ENCODE results near the gene SEMA3D. TPM values are rescaled to one million over a fixed set of nuclear protein-coding genes. Genes with fewer than 3 reads are reported as not detected.

The SEMA3D gene
- total RNA-seq, 1 experiment from 2014 or later = 0.61 TPM

DNA sequence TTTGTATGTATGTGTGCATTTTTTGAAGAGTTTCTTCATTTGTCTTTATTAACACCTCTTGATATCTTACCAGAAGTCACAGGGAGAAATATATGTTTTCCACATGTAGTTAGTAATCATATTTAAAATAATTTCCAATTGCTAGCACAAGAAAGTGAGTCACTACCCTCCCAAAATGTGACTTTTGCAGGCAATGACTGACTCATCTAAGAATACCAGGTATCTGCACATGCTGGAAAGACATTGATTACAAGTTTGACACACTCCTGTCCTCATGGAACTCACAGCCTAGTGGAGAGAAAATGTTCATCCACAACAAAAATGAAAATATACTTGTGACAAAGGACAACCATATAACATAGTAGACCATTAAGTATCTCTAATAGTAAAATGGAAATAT, 82.9 kb downstream of the SEMA3D start:
- DNase-seq = no peak

DNA sequence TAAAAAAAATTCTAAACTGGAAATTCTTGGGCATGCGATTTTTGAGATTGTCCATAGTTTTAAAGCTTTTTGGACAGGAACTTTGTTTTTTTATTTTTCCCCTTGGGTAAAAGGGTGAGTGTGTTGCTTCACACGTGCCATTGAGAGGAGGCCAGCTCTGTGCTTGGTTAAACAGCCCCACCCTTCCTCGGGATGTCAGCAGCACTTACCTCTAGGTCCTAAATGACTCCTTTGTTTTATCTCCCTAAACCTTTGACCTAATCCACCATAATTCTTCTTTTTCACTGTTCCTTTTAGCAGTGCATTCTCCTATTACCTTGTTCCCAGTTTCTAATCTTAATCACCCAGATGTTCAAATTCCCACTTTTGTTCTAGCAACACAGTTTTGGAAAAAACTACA, 83.5 kb downstream of the SEMA3D start:
- no peak overlapping the region for H3K4me3 Mint-ChIP-seq (ENCODE audit: unreplicated experiment)
- CTCF ChIA-PET = no interaction called here
- no peak overlapping the region for H3K4me3 ChIP-seq (ENCODE audit: low read depth, low read length)
- no peak overlapping the region for H3K27ac Mint-ChIP-seq (ENCODE audit: unreplicated experiment)
- intact Hi-C loops (cut with micrococcal nuclease; ENCODE audit: unreplicated experiment) = no loop called here
- no peaks in the 10 kb centered on the region for H3K9me3 Mint-ChIP-seq (ENCODE audit: unreplicated experiment)
- H3K36me3 Mint-ChIP-seq (ENCODE audit: insufficient read depth, unreplicated experiment) = no peaks in the 10 kb centered on the region
- TF ChIP-seq, protein P1, sequence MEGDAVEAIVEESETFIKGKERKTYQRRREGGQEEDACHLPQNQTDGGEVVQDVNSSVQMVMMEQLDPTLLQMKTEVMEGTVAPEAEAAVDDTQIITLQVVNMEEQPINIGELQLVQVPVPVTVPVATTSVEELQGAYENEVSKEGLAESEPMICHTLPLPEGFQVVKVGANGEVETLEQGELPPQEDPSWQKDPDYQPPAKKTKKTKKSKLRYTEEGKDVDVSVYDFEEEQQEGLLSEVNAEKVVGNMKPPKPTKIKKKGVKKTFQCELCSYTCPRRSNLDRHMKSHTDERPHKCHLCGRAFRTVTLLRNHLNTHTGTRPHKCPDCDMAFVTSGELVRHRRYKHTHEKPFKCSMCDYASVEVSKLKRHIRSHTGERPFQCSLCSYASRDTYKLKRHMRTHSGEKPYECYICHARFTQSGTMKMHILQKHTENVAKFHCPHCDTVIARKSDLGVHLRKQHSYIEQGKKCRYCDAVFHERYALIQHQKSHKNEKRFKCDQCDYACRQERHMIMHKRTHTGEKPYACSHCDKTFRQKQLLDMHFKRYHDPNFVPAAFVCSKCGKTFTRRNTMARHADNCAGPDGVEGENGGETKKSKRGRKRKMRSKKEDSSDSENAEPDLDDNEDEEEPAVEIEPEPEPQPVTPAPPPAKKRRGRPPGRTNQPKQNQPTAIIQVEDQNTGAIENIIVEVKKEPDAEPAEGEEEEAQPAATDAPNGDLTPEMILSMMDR (IDR thresholded peaks at IDR 0.05; ENCODE audit: insufficient read depth in 1 of 2, low read depth in 1 of 2, low read length in 1 of 2, severe bottlenecking in 1 of 2, unreplicated experiment in 1 of 2) = no peak
- POLR2A ChIA-PET = no interaction called here
- no peaks in the 10 kb centered on the region for H3K27me3 ChIP-seq (replicated peaks; ENCODE audit: control insufficient read depth, insufficient read depth, low read length)
- peaks cover 6% of the 10 kb centered on the region for H3K4me1 Mint-ChIP-seq (ENCODE audit: low read depth, unreplicated experiment)
- peaks cover 4% of the 10 kb centered on the region for H3K27me3 Mint-ChIP-seq (ENCODE audit: insufficient read depth, unreplicated experiment)
- BruUV-seq (replicated peaks) = no TSS peak
- no peaks in the 10 kb centered on the region for H3K9me3 ChIP-seq
- no peaks in the 10 kb centered on the region for H3K36me3 ChIP-seq (ENCODE audit: control insufficient read depth, insufficient read depth, low read length)
- DNase-seq = no peak
- H3K4me1 ChIP-seq = peaks cover 4% of the 10 kb centered on the region; the same call in 1 of the 2 replicates

More for the DNA sequence above, 82.9 kb downstream of the SEMA3D start:
- Histone ChIP-seq H3K27me3 (replicated peaks; ENCODE audit: control insufficient read depth, insufficient read depth, low read length) (no peaks in the 10 kb centered on the region), H3K36me3 (ENCODE audit: control insufficient read depth, insufficient read depth, low read length) (no peaks in the 10 kb centered on the region), H3K4me1 (peaks cover 4% of the 10 kb centered on the region; the same call in 1 of the 2 replicates), H3K4me3 (ENCODE audit: low read depth, low read length) (no peak overlapping the region), H3K9me3 (no peaks in the 10 kb centered on the region)
- POLR2A ChIA-PET = no interaction called here
- Mint-ChIP-seq H3K4me1 (ENCODE audit: low read depth, unreplicated experiment) (peaks cover 6% of the 10 kb centered on the region), H3K27ac (ENCODE audit: unreplicated experiment) (no peak overlapping the region), H3K9me3 (ENCODE audit: unreplicated experiment) (no peaks in the 10 kb centered on the region), H3K4me3 (ENCODE audit: unreplicated experiment) (no peak overlapping the region), H3K27me3 (ENCODE audit: insufficient read depth, unreplicated experiment) (peaks cover 4% of the 10 kb centered on the region), H3K36me3 (ENCODE audit: insufficient read depth, unreplicated experiment) (no peaks in the 10 kb centered on the region)
- TF ChIP-seq, protein P1 (IDR thresholded peaks at IDR 0.05; ENCODE audit: insufficient read depth in 1 of 2, low read depth in 1 of 2, low read length in 1 of 2, severe bottlenecking in 1 of 2, unreplicated experiment in 1 of 2) = no peak
- intact Hi-C loops (cut with micrococcal nuclease; ENCODE audit: unreplicated experiment) = no loop called here
- no TSS peak for BruUV-seq (replicated peaks)
- CTCF ChIA-PET = no interaction called here

DNA sequence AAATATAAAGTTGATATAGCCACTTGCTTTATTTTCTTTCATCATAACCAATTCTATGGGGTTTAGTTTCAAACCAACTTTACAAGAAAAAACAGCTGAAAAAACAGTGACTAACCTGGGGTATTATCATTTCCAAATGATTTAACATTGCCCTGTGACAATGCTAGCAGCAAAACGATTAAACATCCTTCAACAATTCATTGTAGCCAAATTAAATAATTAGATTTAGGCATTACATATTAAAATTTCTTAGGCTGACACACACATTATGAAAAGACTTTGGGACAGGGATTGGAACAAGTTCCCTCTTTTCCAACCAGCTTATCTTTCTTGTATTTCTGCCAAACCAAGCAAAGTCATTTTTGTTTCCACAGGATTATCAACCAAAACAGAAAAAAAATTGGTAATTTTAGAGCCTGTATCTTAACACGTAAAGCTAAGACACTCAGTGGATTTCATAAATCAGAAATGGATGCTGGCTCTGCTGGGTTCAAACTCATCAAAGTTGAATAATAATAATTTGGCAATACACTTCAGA, 84.0 kb downstream of the SEMA3D start:
- Mint-ChIP-seq H3K27ac (ENCODE audit: unreplicated experiment) (no peak overlapping the region), H3K4me3 (ENCODE audit: unreplicated experiment) (no peak overlapping the region), H3K36me3 (ENCODE audit: insufficient read depth, unreplicated experiment) (no peaks in the 10 kb centered on the region), H3K27me3 (ENCODE audit: insufficient read depth, unreplicated experiment) (peaks cover 4% of the 10 kb centered on the region), H3K9me3 (ENCODE audit: unreplicated experiment) (no peaks in the 10 kb centered on the region), H3K4me1 (ENCODE audit: low read depth, unreplicated experiment) (peaks cover 6% of the 10 kb centered on the region)
- ChIA-PET POLR2A (no interaction called here), CTCF (no interaction called here)
- H3K36me3 ChIP-seq (ENCODE audit: control insufficient read depth, insufficient read depth, low read length) = no peaks in the 10 kb centered on the region
- no TSS peak for BruUV-seq (replicated peaks)
- TF ChIP-seq, protein P1 (IDR thresholded peaks at IDR 0.05; ENCODE audit: insufficient read depth in 1 of 2, low read depth in 1 of 2, low read length in 1 of 2, severe bottlenecking in 1 of 2, unreplicated experiment in 1 of 2) = no peak
- no peak overlapping the region for H3K4me3 ChIP-seq (ENCODE audit: low read depth, low read length)
- no peaks in the 10 kb centered on the region for H3K27me3 ChIP-seq (replicated peaks; ENCODE audit: control insufficient read depth, insufficient read depth, low read length)
- peaks cover 4% of the 10 kb centered on the region; the same call in 1 of the 2 replicates for H3K4me1 ChIP-seq
- intact Hi-C loops (cut with micrococcal nuclease; ENCODE audit: unreplicated experiment) = no loop called here
- DNase-seq = no peak
- H3K9me3 ChIP-seq = no peaks in the 10 kb centered on the region

Measured in Caco-2 (cell line).